Peyer's patch (tissue), 4 donors: ENCODE results near the gene MCOLN1.

Experiments
- POLR2A ChIP-seq, 2 donors: fragments of 450-650 bp; IDR thresholded peaks; one replicate each; pipeline ENCODE4 v1.5.1; 2017; ENCODE audit warnings: antibody characterized with exemption in 2 of 2, mild to moderate bottlenecking in 2 of 2, moderate library complexity in 2 of 2
- TF ChIP-seq, protein P1 (sequence below), 6 experiments: fragments of 450-650 bp in 4 of 6; fragments of 200-600 bp in 2 of 6; sonication (generic) in 1 of 6; IDR thresholded peaks; one replicate each; pipeline ENCODE4 v1.5.1; 2017 to 2019; ENCODE audit warnings: antibody characterized with exemption in 6 of 6, mild to moderate bottlenecking in 3 of 6, moderate library complexity in 1 of 6

DNA sequence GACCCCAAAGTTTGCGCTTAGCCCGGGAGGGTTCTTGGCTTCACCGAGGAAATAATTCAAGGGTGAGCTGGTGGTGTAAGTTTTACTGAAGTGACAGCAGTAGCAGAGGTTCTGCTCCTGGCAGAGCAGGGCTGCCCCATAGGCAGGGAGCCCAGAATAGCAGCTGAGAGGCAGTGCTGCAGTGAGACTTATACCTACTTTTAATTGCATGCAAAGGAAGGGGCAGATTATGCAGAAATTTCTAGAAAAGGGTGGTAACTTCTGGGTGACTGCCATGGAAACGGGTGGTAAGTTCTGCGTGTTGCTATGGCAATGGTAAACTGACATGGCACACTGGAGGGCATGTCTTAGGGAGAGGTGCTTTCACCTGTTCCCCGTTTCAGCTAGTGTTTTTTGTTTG, 55.7 kb downstream of the MCOLN1 start:
- TF ChIP-seq POLR2A (IDR thresholded peaks at IDR 0.05): no peak
- TF ChIP-seq, protein P1, sequence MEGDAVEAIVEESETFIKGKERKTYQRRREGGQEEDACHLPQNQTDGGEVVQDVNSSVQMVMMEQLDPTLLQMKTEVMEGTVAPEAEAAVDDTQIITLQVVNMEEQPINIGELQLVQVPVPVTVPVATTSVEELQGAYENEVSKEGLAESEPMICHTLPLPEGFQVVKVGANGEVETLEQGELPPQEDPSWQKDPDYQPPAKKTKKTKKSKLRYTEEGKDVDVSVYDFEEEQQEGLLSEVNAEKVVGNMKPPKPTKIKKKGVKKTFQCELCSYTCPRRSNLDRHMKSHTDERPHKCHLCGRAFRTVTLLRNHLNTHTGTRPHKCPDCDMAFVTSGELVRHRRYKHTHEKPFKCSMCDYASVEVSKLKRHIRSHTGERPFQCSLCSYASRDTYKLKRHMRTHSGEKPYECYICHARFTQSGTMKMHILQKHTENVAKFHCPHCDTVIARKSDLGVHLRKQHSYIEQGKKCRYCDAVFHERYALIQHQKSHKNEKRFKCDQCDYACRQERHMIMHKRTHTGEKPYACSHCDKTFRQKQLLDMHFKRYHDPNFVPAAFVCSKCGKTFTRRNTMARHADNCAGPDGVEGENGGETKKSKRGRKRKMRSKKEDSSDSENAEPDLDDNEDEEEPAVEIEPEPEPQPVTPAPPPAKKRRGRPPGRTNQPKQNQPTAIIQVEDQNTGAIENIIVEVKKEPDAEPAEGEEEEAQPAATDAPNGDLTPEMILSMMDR (IDR thresholded peaks at IDR 0.05): no peak
